ENCODE data around the gene TTC38.
"Not testable (repeated sequence)": the region's sequence is repeated elsewhere in the genome, so short reads cannot be mapped to it uniquely, and the experiment has no call there.

TTC38 gene

DNA sequence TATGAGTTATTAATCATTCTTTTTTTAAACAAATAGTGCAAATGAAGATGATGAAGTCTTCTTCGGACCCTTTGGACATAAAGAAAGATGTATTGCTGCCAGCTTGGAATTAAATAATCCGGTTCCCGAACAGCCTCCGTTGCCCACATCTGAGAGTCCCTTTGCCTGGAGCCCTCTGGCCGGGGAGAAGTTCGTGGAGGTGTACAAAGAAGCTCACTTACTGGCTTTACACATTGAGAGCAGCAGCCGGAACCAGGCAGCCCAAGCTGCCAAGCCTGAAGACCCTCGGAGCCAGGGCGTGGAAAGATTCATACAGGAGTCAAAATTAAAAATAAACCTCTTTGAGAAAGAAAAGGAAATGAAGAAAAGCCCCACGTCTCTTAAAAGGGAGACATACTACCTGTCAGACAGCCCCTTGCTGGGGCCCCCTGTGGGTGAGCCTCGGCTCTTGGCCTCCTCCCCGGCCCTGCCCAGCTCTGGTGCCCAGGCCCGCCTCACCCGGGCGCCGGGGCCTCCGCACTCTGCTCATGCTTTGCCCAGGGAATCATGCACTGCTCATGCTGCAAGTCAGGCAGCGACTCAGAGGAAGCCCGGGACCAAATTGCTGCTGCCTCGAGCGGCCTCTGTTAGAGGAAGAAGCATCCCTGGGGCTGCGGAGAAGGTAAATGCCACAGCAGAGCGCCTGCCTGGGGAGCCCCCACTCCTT, 40.6 kb downstream of the TTC38 start:
- H3K27me3 ChIP-seq (ENCODE audit: control insufficient read depth, insufficient read depth, low read length): no peaks in the 10 kb centered on the region
- H3K4me3 ChIP-seq (ENCODE audit: low read length): no peak overlapping the region
- H3K36me3 ChIP-seq (ENCODE audit: insufficient read depth, low read length): peaks cover 16% of the 10 kb centered on the region
- H3K4me2 ChIP-seq (ENCODE audit: low read length): no peak overlapping the region
- H3K9me3 ChIP-seq (replicated peaks; ENCODE audit: low read length): no peaks in the 10 kb centered on the region
- peaks cover 5% of the 10 kb centered on the region for H3K4me1 ChIP-seq (ENCODE audit: control insufficient read depth, insufficient read depth, low read length)
- no peak overlapping the region for H3K9ac ChIP-seq (ENCODE audit: low read depth, low read length)

DNA sequence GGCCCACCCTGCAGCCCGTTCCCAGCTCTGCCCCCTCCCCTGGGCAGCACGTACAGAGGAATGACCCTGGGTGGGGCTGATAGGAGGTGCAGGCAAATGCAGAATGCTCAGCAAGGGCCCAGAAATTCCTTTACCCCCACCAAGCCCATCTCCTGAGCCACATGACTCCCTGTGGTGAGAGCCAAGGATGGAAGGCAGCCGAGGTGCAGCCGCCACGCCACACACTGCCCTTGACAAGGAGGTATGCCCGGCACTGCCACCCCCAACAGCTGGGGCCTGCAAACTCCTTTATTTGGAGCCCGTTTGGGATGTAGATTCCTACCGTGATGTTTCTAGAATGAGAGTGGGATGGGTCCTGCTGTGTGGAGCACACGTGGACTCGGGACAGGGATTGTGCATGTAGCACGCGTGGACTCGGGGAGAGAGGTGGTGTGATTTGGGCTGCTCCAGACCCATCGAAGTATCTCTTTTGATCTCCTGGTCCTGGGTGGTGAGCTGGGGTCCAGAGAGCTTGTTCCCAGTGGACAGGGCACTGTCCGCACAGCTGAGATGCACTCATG, 41.8 kb downstream of the TTC38 start:
- Histone ChIP-seq H3K36me3 (ENCODE audit: insufficient read depth, low read length) (peaks cover 20% of the 10 kb centered on the region), H3K4me2 (ENCODE audit: low read length) (no peak overlapping the region), H3K4me1 (ENCODE audit: control insufficient read depth, insufficient read depth, low read length) (no peaks in the 10 kb centered on the region), H3K9ac (ENCODE audit: low read depth, low read length) (no peak overlapping the region), H3K9me3 (replicated peaks; ENCODE audit: low read length) (no peaks in the 10 kb centered on the region), H3K27me3 (ENCODE audit: control insufficient read depth, insufficient read depth, low read length) (no peaks in the 10 kb centered on the region), H3K4me3 (ENCODE audit: low read length) (no peak overlapping the region)

DNA sequence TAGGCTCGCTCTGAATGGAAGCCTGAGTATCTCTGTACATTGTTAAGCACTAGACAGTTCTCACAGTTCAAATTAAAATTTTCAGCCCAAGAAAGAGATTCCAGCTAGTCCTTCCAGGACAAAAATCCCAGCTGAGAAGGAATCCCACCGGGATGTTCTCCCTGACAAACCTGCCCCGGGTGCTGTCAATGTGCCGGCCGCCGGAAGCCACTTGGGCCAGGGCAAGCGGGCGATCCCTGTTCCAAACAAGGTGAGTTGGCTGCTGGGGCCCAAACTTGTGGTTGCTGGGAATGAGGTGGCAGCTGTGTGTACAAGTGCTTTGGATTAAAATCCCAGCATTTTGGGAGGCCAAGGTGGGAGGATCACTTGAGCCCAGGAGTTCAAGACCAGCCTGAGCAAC, 44.2 kb downstream of the TTC38 start:
- H3K36me3 ChIP-seq (ENCODE audit: insufficient read depth, low read length): peaks cover 34% of the 10 kb centered on the region
- H3K4me2 ChIP-seq (ENCODE audit: low read length): no peak overlapping the region
- no peaks in the 10 kb centered on the region for H3K9me3 ChIP-seq (replicated peaks; ENCODE audit: low read length)
- H3K4me3 ChIP-seq (ENCODE audit: low read length): no peak overlapping the region
- H3K27me3 ChIP-seq (ENCODE audit: control insufficient read depth, insufficient read depth, low read length): no peaks in the 10 kb centered on the region
- H3K9ac ChIP-seq (ENCODE audit: low read depth, low read length): no peak overlapping the region
- H3K4me1 ChIP-seq (ENCODE audit: control insufficient read depth, insufficient read depth, low read length): no peaks in the 10 kb centered on the region

DNA sequence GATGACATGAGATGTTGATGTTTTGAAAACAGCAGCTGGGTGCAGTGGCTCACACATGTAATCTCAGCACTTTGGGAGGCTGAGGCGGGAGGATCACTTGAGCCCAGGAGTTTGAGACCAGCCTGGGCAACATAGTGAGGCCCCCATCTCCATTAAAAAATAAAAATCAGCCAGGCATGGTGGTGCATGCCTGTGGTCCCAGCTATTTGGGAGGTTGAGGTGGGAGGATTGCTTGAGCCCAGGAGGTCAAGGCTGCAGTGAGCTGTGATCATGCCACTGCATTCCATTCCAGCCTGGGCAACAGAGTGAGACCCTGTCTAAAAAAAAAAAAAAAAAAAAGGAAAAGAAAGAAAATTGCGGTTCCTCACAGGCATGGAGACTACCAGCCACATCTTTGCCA, 45.0 kb downstream of the TTC38 start:
- H3K9ac ChIP-seq (ENCODE audit: low read depth, low read length); H3K4me2 ChIP-seq (ENCODE audit: low read length); H3K4me1 ChIP-seq (ENCODE audit: control insufficient read depth, insufficient read depth, low read length); H3K9me3 ChIP-seq (replicated peaks; ENCODE audit: low read length); H3K27me3 ChIP-seq (ENCODE audit: control insufficient read depth, insufficient read depth, low read length); H3K4me3 ChIP-seq (ENCODE audit: low read length): not testable (repeated sequence)
- H3K36me3 ChIP-seq (ENCODE audit: insufficient read depth, low read length): peaks cover 38% of the 10 kb centered on the region

DNA sequence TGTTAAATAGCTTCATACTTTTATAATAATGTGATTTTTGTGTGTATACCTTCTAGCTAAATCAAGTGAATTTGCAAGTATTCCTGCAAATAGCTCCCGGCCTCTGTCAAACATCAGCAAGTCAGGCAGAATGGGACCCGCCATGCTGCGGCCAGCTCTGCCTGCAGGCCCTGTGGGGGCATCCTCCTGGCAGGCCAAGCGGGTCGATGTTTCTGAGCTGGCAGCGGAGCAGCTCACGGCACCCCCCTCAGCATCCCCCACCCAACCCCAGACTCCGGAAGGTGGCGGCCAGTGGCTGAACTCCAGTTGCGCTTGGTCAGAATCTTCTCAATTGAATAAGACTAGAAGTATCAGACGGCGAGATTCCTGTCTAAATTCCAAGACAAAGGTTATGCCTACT, 48.2 kb downstream of the TTC38 start:
- Histone ChIP-seq H3K4me2 (ENCODE audit: low read length) (no peak overlapping the region), H3K27me3 (ENCODE audit: control insufficient read depth, insufficient read depth, low read length) (no peaks in the 10 kb centered on the region), H3K9me3 (replicated peaks; ENCODE audit: low read length) (no peaks in the 10 kb centered on the region), H3K4me1 (ENCODE audit: control insufficient read depth, insufficient read depth, low read length) (no peaks in the 10 kb centered on the region), H3K4me3 (ENCODE audit: low read length) (no peak overlapping the region), H3K36me3 (ENCODE audit: insufficient read depth, low read length) (peaks cover 46% of the 10 kb centered on the region), H3K9ac (ENCODE audit: low read depth, low read length) (no peak overlapping the region)

DNA sequence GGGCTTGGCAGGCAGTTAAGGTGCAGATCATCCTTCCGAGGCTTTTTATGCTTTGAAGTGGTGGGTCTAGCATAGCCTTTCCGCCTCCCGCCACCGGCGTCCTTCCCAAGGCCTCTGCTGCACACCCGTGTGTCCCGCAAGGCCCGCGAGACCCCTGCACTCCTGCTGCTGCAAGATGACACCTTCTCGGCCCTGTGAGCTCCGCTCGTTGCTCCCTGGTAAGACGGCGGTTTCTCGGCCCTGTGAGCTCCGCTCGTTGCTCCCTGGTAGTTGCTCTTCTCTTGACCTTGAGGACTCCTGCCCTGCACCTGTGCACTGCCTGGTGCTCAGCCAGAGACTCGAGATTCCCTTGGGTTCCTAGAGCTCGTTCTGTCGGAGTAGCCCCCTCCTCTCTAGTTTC, 49.8 kb downstream of the TTC38 start:
- no peak overlapping the region for H3K4me3 ChIP-seq (ENCODE audit: low read length)
- no peak overlapping the region for H3K9ac ChIP-seq (ENCODE audit: low read depth, low read length)
- no peaks in the 10 kb centered on the region for H3K27me3 ChIP-seq (ENCODE audit: control insufficient read depth, insufficient read depth, low read length)

DNA sequence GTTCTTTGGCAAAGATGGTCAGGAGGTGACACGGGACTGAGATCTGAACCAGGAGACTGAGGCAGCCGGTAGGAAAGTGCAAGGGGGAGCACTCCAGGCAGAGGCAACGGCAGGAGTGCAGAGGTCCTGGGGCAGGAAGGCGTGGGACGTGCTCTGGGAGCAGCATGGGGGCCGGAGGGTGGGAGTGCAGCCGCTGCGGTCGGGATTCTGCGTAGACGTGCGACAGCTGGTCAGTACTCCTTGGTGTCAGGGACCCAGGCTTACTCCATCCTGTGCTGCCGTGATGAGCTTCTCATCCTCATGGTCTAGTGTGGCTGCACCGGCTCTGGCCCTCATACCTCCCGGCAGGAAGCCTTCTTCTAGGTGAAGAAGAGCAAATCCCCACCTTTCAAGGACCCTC, 50.8 kb downstream of the TTC38 start:
- no peak overlapping the region for H3K4me2 ChIP-seq (ENCODE audit: low read length)
- no peaks in the 10 kb centered on the region for H3K27me3 ChIP-seq (ENCODE audit: control insufficient read depth, insufficient read depth, low read length)
- peaks cover 48% of the 10 kb centered on the region for H3K36me3 ChIP-seq (ENCODE audit: insufficient read depth, low read length)
- H3K4me3 ChIP-seq (ENCODE audit: low read length): no peak overlapping the region
- no peak overlapping the region for H3K9ac ChIP-seq (ENCODE audit: low read depth, low read length)
- no peaks in the 10 kb centered on the region for H3K4me1 ChIP-seq (ENCODE audit: control insufficient read depth, insufficient read depth, low read length)
- H3K9me3 ChIP-seq (replicated peaks; ENCODE audit: low read length): no peaks in the 10 kb centered on the region

More for the DNA sequence above, 49.8 kb downstream of the TTC38 start:
- no peak overlapping the region for H3K4me2 ChIP-seq (ENCODE audit: low read length)
- peaks cover 48% of the 10 kb centered on the region for H3K36me3 ChIP-seq (ENCODE audit: insufficient read depth, low read length)
- H3K4me1 ChIP-seq (ENCODE audit: control insufficient read depth, insufficient read depth, low read length): no peaks in the 10 kb centered on the region
- H3K9me3 ChIP-seq (replicated peaks; ENCODE audit: low read length): no peaks in the 10 kb centered on the region

DNA sequence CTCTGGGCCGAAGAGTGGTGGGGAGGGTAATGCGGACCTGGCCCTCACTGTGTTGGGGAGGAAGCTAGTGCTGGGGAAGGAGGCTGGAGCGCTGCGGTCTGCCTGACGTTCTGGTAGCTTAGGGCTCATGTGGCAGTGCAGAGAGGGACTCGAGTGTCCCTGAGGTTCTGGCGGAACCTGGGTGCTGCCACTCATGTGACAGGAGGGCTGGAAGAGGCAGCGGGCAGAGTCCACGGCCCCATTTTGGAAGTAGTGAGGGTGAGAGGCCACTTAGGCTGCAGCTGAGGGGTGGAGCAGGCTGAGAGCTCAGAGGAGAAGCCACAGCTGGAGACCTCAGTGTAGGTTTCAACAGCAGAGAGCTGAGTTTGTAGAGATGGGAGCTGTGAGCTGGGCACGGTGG, 51.5 kb downstream of the TTC38 start:
- Histone ChIP-seq H3K27me3 (ENCODE audit: control insufficient read depth, insufficient read depth, low read length) (no peaks in the 10 kb centered on the region), H3K4me2 (ENCODE audit: low read length) (no peak overlapping the region), H3K9me3 (replicated peaks; ENCODE audit: low read length) (no peaks in the 10 kb centered on the region), H3K4me3 (ENCODE audit: low read length) (no peak overlapping the region), H3K36me3 (ENCODE audit: insufficient read depth, low read length) (peaks cover 48% of the 10 kb centered on the region), H3K4me1 (ENCODE audit: control insufficient read depth, insufficient read depth, low read length) (no peaks in the 10 kb centered on the region), H3K9ac (ENCODE audit: low read depth, low read length) (no peak overlapping the region)

DNA sequence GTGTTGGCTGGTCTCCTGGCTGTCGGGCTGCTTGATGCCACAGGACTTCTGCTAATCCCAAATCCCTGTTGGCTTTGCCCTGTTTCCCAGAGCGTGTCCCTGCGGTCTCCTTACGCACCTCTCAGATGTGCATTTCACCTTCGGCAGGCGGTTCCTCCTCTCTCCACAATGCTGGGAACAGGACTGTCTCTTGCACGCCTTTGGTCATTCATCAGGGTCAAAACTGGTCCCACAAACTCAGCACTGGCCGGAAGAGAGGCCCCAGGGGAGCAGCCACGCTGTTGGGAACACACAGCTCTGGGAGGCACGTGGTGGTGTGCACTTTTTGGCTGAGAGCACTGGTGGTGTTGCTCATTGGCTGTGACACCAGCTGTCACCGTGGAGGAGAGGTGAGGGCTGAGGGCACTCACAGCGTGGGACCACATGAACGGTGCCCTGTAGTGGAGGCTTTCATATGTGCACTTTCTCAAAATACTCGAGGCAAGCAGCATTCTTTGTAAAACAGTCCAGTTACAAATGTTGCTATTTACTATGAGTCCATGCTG, 52.4 kb downstream of the TTC38 start:
- Histone ChIP-seq H3K27me3 (ENCODE audit: control insufficient read depth, insufficient read depth, low read length) (no peaks in the 10 kb centered on the region), H3K4me2 (ENCODE audit: low read length) (no peak overlapping the region), H3K4me3 (ENCODE audit: low read length) (no peak overlapping the region), H3K9ac (ENCODE audit: low read depth, low read length) (no peak overlapping the region), H3K36me3 (ENCODE audit: insufficient read depth, low read length) (peaks cover 54% of the 10 kb centered on the region), H3K4me1 (ENCODE audit: control insufficient read depth, insufficient read depth, low read length) (no peaks in the 10 kb centered on the region), H3K9me3 (replicated peaks; ENCODE audit: low read length) (no peaks in the 10 kb centered on the region)

DNA sequence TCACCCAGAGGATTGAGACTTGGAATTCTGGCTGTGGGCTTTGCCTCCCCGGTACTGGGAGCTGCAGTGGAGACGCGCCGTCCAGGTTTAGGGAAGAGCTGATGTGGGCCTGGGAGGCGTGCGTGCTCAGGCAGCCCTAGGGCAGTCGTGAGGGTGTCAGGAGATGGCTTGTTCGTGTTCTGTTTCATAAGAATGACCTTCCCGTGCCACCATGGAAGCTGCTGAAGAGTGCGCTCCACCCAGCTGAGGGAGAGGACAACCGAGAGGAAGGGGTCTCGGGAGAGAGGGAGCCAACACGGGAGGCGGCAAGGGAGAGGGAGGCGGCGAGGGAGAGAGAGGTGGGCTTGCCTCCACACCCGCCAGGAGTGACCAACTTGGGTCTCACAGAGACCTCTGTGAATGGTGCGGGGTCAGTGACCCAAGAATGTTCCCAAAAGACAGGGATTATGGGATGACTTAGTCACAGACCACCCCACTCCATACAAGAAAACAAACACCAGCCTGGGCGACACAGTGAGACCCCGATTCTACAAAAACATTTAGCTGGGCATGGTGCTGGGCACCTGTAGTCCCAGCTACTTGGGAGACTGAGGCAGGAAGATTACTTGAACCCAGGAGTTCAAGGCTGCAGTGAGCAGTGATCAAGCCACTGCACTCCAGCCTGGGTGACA, 53.0 kb downstream of the TTC38 start:
- Histone ChIP-seq H3K9ac (ENCODE audit: low read depth, low read length) (no peak overlapping the region), H3K4me3 (ENCODE audit: low read length) (no peak overlapping the region), H3K36me3 (ENCODE audit: insufficient read depth, low read length) (peaks cover 51% of the 10 kb centered on the region), H3K4me2 (ENCODE audit: low read length) (no peak overlapping the region), H3K4me1 (ENCODE audit: control insufficient read depth, insufficient read depth, low read length) (no peaks in the 10 kb centered on the region), H3K9me3 (replicated peaks; ENCODE audit: low read length) (no peaks in the 10 kb centered on the region), H3K27me3 (ENCODE audit: control insufficient read depth, insufficient read depth, low read length) (no peaks in the 10 kb centered on the region)

DNA sequence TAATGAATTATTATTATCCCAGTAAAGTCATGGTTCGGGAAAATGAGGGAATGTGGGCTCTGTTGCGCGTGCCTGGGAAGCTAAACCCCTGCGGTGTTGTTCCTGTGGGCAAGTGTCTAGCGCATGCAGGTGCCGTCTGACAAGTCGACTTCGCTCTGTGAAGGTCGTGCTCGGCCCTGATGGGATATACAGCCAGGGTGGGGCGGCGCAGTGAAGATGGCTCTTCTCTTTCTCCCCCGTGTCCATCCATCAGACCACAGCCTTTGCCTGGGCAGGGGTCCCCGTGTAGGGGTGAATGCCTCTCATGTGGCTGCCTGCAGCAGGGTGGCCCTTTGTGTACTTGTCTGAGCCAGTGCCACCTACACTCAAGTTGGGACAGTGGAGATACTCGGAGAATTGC, 54.9 kb downstream of the TTC38 start:
- Histone ChIP-seq H3K4me2 (ENCODE audit: low read length) (no peak overlapping the region), H3K36me3 (ENCODE audit: insufficient read depth, low read length) (peaks cover 48% of the 10 kb centered on the region), H3K9me3 (replicated peaks; ENCODE audit: low read length) (no peaks in the 10 kb centered on the region), H3K4me1 (ENCODE audit: control insufficient read depth, insufficient read depth, low read length) (no peaks in the 10 kb centered on the region), H3K27me3 (ENCODE audit: control insufficient read depth, insufficient read depth, low read length) (no peaks in the 10 kb centered on the region), H3K9ac (ENCODE audit: low read depth, low read length) (no peak overlapping the region), H3K4me3 (ENCODE audit: low read length) (no peak overlapping the region)

Data from skeletal muscle satellite cell (primary cell).